Heart right ventricle (tissue), 16 donors: ENCODE results near the gene HEATR5B. TPM values are rescaled to one million over a fixed set of nuclear protein-coding genes. Genes with fewer than 3 reads are reported as not detected.

Source experiments
- ATAC-seq, 8 donors: fragments of 200-7000 bp; cut with Tn5 transposase; one replicate each; pipeline ENCODE4 v1.9.1; 2020; ENCODE audit warnings: mild to moderate bottlenecking in 8 of 8, moderate library complexity in 8 of 8, moderate number of reproducible peaks in 1 of 8
- DNase-seq, 2 donors: peaks; one replicate each; pipeline ENCODE4 v3.0.0-alpha.2; 2020
- H3K27ac ChIP-seq, 10 donors: fragments of 200-600 bp; sonication (generic) in 2 of 10; one replicate each; pipeline versions ENCODE4 v1.5.0 to v1.8.0; 2020 to 2022; ENCODE audit warnings: mild to moderate bottlenecking in 3 of 10
- H3K27me3 ChIP-seq, 7 donors: fragments of 200-600 bp; one replicate each; pipeline ENCODE4 v1.8.0; 2021 to 2022; ENCODE audit warnings: mild to moderate bottlenecking in 2 of 7
- H3K36me3 ChIP-seq, 9 donors: fragments of 200-600 bp; sonication (generic) in 1 of 9; one replicate each; pipeline versions ENCODE4 v1.5.0 to v1.8.0; 2020 to 2022; ENCODE audit warnings: mild to moderate bottlenecking in 2 of 9
- H3K4me1 ChIP-seq, 9 donors: fragments of 200-600 bp; sonication (generic) in 1 of 9; one replicate each; pipeline versions ENCODE4 v1.5.0 to v1.8.0; 2020 to 2022; ENCODE audit warnings: mild to moderate bottlenecking in 4 of 9
- H3K4me3 ChIP-seq, 10 donors: fragments of 200-600 bp; sonication (generic) in 2 of 10; one replicate each; pipeline versions ENCODE4 v1.5.0 to v1.8.0; 2020 to 2022; ENCODE audit warnings: mild to moderate bottlenecking in 7 of 10, moderate library complexity in 2 of 10
- H3K9me3 ChIP-seq, 11 donors: fragments of 200-600 bp in 10 of 11; sonication (generic) in 2 of 11; one replicate each; pipeline versions ENCODE4 v1.5.0 to v1.8.0; 2013 to 2022; ENCODE audit warnings: mild to moderate bottlenecking in 2 of 11, control low read depth in 1 of 11, moderate library complexity in 1 of 11
- CTCF ChIP-seq, 9 donors: fragments of 200-600 bp; sonication (generic) in 2 of 9; IDR thresholded peaks; one replicate each; pipeline versions ENCODE4 v1.5.0 to v1.8.0; 2021 to 2022; ENCODE audit warnings: antibody characterized with exemption in 9 of 9, mild to moderate bottlenecking in 5 of 9, moderate library complexity in 1 of 9
- WGBS, 2 donors: extraction: QIAGEN DNeasy Blood & Tissue Kit; methylation state at CpG; one replicate each; pipeline ENCODE4 v1.1.7; 2013; ENCODE audit warnings: inconsistent platforms in 1 of 2; 5-methylcytosine and 5-hydroxymethylcytosine counted together
- intact Hi-C, 10 donors: fragments of 100-400 bp; cut with DNase I; formaldehyde crosslinking; loops; one replicate each; pipeline versions ENCODE4 v1.11.1 to v1.14.2; 2022
- polyA plus RNA-seq, 2 donors: library from polyadenylated mRNA; stranded (reverse); fragments of 200-250 nt; gene quantifications; one replicate each; pipeline ENCODE4 v1.2.3, GENCODE V29; 2013
- total RNA-seq, 10 donors: library from RNA; stranded (reverse); fragmentation: NEBNext Ultra II Directional in 3 of 10; extraction: Animal tissue kit (Norgen Biotek cat#: 25700) in 3 of 10; gene quantifications; one replicate each; pipeline versions ENCODE4 v1.2.1 to v1.2.4, GENCODE V29; 2021 to 2023
- donor health status: Arrhythmogenic right ventricular cardiomyopathy.
- donor health status: ischemic (EF 13 %, LVEDD 7.1; RV severe dilation, severe dysfunction).
- donor health status: healthy with polysubstance abuse.
- donor health status: DM: no; HTN: yes; CAD: no.
- donor health status: DM: no; HTN: no; CAD: no.
- donor health status: ischemic (EF 25% LVEDD 6.9; RV normal size, moderate dysfunction).
- donor health status: ischemic (EF 25% LVEDD 5.7; RV mildly dilated, moderate dysfunction).
- donor health status: healthy.
- donor health status: DM: yes; HTN: yes; CAD: no.
- donor health status: Ischemic cardiomyopathy.
- donor health status: ischemic (EF 35%, LVEDD 5.7; RV mildly dilated, moderate dysfunction).
- donor health status: nonischemic (EF 11% LVEDD 7.7; RV severe dilation, severe dysfunction).
- donor health status: DM: yes; HTN: yes; CAD: no.
- donor health status: PGD.
- donor health status: ischemic (EF 29% LVEDD 5.4; RV normal size, mild dysfunction).
- donor health status: nonischemic (EF 23%, LVEDD 6.1; RV moderate dilation, normal function).

HEATR5B gene
- total and polyA plus RNA-seq, 12 donors, result 3.7 to 27.4 (median 17.4) TPM

- Histone ChIP-seq H3K9me3 (no peaks in the 10 kb centered on the region), H3K27ac (no peak overlapping the region), H3K27me3 (no peaks in the 10 kb centered on the region), H3K4me1 (peaks cover 5 to 79% (median 37%) of the 10 kb centered on the region in 9 donors), H3K36me3 (peaks cover 0 to 3% (median 0%) of the 10 kb centered on the region in 9 donors), H3K4me3 (no peak overlapping the region)
- ATAC-seq (no peak), DNase-seq (no peak)
- intact Hi-C loops, result no loop called here
- 59 to 65% methylated on average over 6 of the region's 6 CpGs for WGBS, 2 donors
- TF ChIP-seq CTCF (IDR thresholded peaks at IDR 0.05), result no peak
Measured at GRCh38 chr2:36954977-36955607, 129.1 kb downstream of the HEATR5B start.

DNA sequence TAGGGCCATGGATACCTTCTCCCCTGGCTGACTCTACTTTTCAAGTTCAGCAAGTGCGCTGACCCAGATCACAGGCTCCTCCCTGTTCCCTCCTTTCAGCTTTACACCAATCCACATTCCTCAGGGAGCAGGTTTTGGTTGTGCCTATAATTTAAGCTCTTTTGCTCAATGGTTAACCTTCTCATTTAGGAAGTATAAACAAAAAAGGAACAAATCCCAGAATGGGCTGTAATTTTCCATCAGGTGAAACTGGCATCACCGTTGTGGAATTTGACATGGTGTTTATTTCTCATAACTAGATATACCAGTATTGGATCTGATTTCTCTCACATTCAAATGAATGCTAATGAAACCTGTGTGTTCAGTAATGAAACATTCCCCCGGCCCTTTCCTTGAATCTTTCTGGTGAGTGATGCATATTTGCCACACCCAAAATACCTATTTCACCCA lies 131.4 kb downstream of the HEATR5B start:
- intact Hi-C loops, result no loop called here
- Histone ChIP-seq H3K36me3 (no peaks in the 10 kb centered on the region), H3K9me3 (no peaks in the 10 kb centered on the region), H3K27me3 (no peaks in the 10 kb centered on the region), H3K4me3 (no peak overlapping the region), H3K4me1 (peaks cover 5 to 65% (median 31%) of the 10 kb centered on the region in 9 donors), H3K27ac (peak overlapping the region in 5 of 10 donors; percentile 25 to 54 (median 40))
- ATAC-seq (peak in 1 of 8 donors; percentile 64), DNase-seq (no peak)
- TF ChIP-seq CTCF (IDR thresholded peaks at IDR 0.05), result no peak
- WGBS, 2 donors, result 89% methylated on average over 3 of the region's 3 CpGs

DNA sequence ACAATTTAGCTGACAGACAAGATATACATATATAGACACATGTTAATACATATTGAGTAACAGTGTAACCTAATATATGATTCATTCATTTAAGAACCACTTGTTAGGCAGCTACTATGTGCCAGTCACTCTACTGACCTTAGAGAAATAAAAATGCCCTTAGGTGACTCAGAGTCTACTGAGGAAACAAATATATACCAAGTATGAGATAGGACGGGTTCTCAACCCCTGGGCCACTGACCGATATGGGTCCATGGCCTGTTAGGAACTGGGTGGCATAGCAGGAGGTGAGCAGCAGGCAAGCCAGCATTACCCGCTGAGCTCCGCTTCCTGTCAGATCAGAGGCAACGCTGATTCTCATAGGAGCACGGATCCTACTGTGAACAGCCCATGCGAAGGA lies 132.6 kb downstream of the HEATR5B start:
- no peak for TF ChIP-seq CTCF (IDR thresholded peaks at IDR 0.05)
- ATAC-seq (peak in 7 of 8 donors; percentile 25 to 87 (median 50)), DNase-seq (no peak)
- 75 to 81% methylated on average over 7 of the region's 7 CpGs for WGBS, 2 donors
- Histone ChIP-seq H3K27me3 (no peaks in the 10 kb centered on the region), H3K4me3 (no peak overlapping the region), H3K4me1 (peaks cover 5 to 56% (median 29%) of the 10 kb centered on the region in 9 donors), H3K36me3 (no peaks in the 10 kb centered on the region), H3K9me3 (no peaks in the 10 kb centered on the region), H3K27ac (peak overlapping the region in 8 of 10 donors; percentile 8 to 59 (median 34))
- intact Hi-C loops, result no loop called here

DNA sequence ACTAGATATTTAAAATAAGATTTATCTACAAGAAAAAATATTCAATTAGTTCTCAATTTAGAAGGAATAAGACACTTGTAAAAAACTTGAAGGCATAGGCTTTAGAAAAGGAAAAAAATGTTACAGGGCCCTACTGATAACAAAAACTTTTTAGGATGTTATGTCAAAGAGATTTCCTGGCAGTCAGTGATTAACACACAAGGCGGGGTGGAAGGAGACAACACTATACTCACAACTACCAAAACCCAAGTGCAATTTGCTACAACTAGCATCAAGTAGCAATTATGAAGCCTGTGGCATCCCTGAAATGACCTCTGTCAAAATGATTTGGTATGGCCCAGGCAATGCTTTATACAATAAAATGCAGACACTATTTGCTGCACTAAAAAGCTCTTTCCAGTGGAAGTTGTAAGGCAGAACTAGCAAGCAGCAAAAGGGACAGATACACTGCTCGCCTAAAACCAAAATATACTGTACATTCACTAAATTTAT lies 133.1 kb downstream of the HEATR5B start:
- Histone ChIP-seq H3K27ac (peak overlapping the region in 7 of 10 donors; percentile 8 to 59 (median 32)), H3K9me3 (no peaks in the 10 kb centered on the region), H3K4me3 (no peak overlapping the region), H3K36me3 (no peaks in the 10 kb centered on the region), H3K27me3 (no peaks in the 10 kb centered on the region), H3K4me1 (peaks cover 5 to 51% (median 24%) of the 10 kb centered on the region in 9 donors)
- WGBS, 2 donors, result 60 to 69% methylated on average over 2 of the region's 2 CpGs
- peak in 4 of 8 donors; percentile 26 to 55 (median 38) for ATAC-seq
- intact Hi-C loops, result no loop called here
- no peak for DNase-seq
- TF ChIP-seq CTCF (IDR thresholded peaks at IDR 0.05), result no peak
